Panc1 (cell line): ENCODE data around the gene SLIT3.

Experiments
- CTCF ChIP-seq: fragments of 450-650 bp; IDR thresholded peaks from 2 replicates; pipeline ENCODE4 v1.5.1; 2017; ENCODE audit warnings: mild to moderate bottlenecking
- POLR2AphosphoS5 ChIP-seq: IDR thresholded peaks from 2 replicates; pipeline ENCODE4 v1.6.1; 2012; ENCODE audit warnings: mild to moderate bottlenecking, low read depth, low read length, moderate library complexity
- REST ChIP-seq, 2 experiments: IDR thresholded peaks; 2 replicates each; pipeline ENCODE4 v1.6.1; 2011 to 2012; ENCODE audit warnings: low read depth in 2 of 2, control low read depth in 1 of 2, low read length in 1 of 2, mild to moderate bottlenecking in 1 of 2, moderate library complexity in 1 of 2; ENCODE audit not compliant: insufficient read depth in 1 of 2
- SIN3A ChIP-seq: IDR thresholded peaks from 2 replicates; pipeline ENCODE4 v1.6.1; 2012; ENCODE audit warnings: low read depth, mild to moderate bottlenecking, low read length, moderate library complexity, borderline replicate concordance; ENCODE audit not compliant: insufficient read depth
- TCF7L2 ChIP-seq: IDR thresholded peaks from 2 replicates; pipeline ENCODE4 v1.6.1; 2011; ENCODE audit warnings: mild to moderate bottlenecking, low read depth, low read length, inconsistent platforms

- TF ChIP-seq CTCF = no peak
- no peak for TF ChIP-seq POLR2AphosphoS5
- no peak for TF ChIP-seq REST (IDR thresholded peaks at IDR 0.05; ENCODE audit: insufficient read depth in 1 of 2, low read depth in 2 of 2, low read length in 1 of 2)
- TF ChIP-seq TCF7L2 = no peak
- TF ChIP-seq SIN3A = no peak
Measured at GRCh38 chr5:169260896-169261569, 39.9 kb downstream of the SLIT3 start.
